Mesendoderm (in vitro differentiated cells): ENCODE data around the gene LUC7L.
A peak's percentile ranks its signal among the peaks of the same experiment; 100 is the strongest.

Experiments used
- DNase-seq: peaks from one replicate; pipeline ENCODE4 v3.0.0; 2013
- H2AK5ac ChIP-seq: 2 replicates; pipeline ENCODE4 v1.6.1; 2013; ENCODE audit warnings: low read length, inconsistent platforms
- H2BK120ac ChIP-seq: 2 replicates; pipeline ENCODE4 v1.6.1; 2013; ENCODE audit warnings: low read depth, mild to moderate bottlenecking, low read length, moderate library complexity, mixed read lengths
- H2BK15ac ChIP-seq: replicated peaks from 2 replicates; pipeline ENCODE4 v1.6.1; 2013; ENCODE audit warnings: low read depth, mild to moderate bottlenecking, moderate library complexity
- H2BK5ac ChIP-seq: 2 replicates; pipeline ENCODE4 v1.6.1; 2013; ENCODE audit warnings: low read length, inconsistent platforms
- H3K18ac ChIP-seq: 2 replicates; pipeline ENCODE4 v1.6.1; 2013; ENCODE audit warnings: mild to moderate bottlenecking, low read length, mixed read lengths
- H3K23ac ChIP-seq: one replicate; pipeline ENCODE4 v1.6.1; 2013; ENCODE audit warnings: low read length
- H3K27ac ChIP-seq: 2 replicates; pipeline ENCODE4 v1.5.1; 2013; ENCODE audit warnings: low read depth, mild to moderate bottlenecking, inconsistent platforms, low read length, moderate library complexity
- H3K27me3 ChIP-seq: 2 replicates; pipeline ENCODE4 v1.6.1; 2013; ENCODE audit warnings: low read length, control low read depth, mild to moderate bottlenecking, inconsistent platforms; ENCODE audit not compliant: insufficient read depth, poor library complexity
- H3K36me3 ChIP-seq: 2 replicates; pipeline ENCODE4 v1.6.1; 2013; ENCODE audit warnings: low read length, inconsistent platforms; ENCODE audit not compliant: control insufficient read depth, insufficient read depth
- H3K4ac ChIP-seq: one replicate; pipeline ENCODE4 v1.6.1; 2013; ENCODE audit warnings: low read depth, mild to moderate bottlenecking, low read length, moderate library complexity
- H3K4me1 ChIP-seq: 2 replicates; pipeline ENCODE4 v1.6.1; 2013; ENCODE audit warnings: low read depth, low read length, inconsistent platforms; ENCODE audit not compliant: control insufficient read depth
- H3K4me2 ChIP-seq: 2 replicates; pipeline ENCODE4 v1.6.1; 2013; ENCODE audit warnings: low read length
- H3K4me3 ChIP-seq: 2 replicates; pipeline ENCODE4 v1.5.1; 2013; ENCODE audit warnings: mild to moderate bottlenecking, low read length
- H3K56ac ChIP-seq: one replicate; pipeline ENCODE4 v1.6.1; 2013; ENCODE audit warnings: low read length
- H3K79me1 ChIP-seq: 2 replicates; pipeline ENCODE4 v1.6.1; 2013; ENCODE audit warnings: low read length, inconsistent platforms
- H3K79me2 ChIP-seq: 2 replicates; pipeline ENCODE4 v1.6.1; 2013; ENCODE audit warnings: mild to moderate bottlenecking, low read length; ENCODE audit not compliant: control insufficient read depth, insufficient read depth
- H3K9ac ChIP-seq: 2 replicates; pipeline ENCODE4 v1.6.1; 2013; ENCODE audit warnings: low read length, inconsistent platforms
- H4K5ac ChIP-seq: one replicate; pipeline ENCODE4 v1.6.1; 2013; ENCODE audit warnings: low read length
- H4K8ac ChIP-seq: one replicate; pipeline ENCODE4 v1.6.1; 2013; ENCODE audit warnings: low read depth, mild to moderate bottlenecking, control low read depth, low read length, moderate library complexity
- WGBS: extraction: QIAGEN DNeasy Blood & Tissue Kit; methylation state at CpG from one replicate; pipeline ENCODE4 v1.1.7; 2013; ENCODE audit warnings: low lambda C conversion rate, missing lambda C conversion rate; ENCODE audit not compliant: insufficient coverage; ENCODE audit errors: extremely low coverage; 5-methylcytosine and 5-hydroxymethylcytosine counted together

LUC7L gene

GRCh38 chr16:253833-254232, 24.6 kb upstream of the LUC7L start:
- H3K27me3 ChIP-seq: no peaks in the 10 kb centered on the region
- H3K9ac ChIP-seq: no peak overlapping the region
- H3K4me3 ChIP-seq: no peak overlapping the region
- no peak overlapping the region for H2BK15ac ChIP-seq
- H3K4ac ChIP-seq: no peak overlapping the region
- no peak overlapping the region for H3K4me2 ChIP-seq
- no peaks in the 10 kb centered on the region for H3K79me2 ChIP-seq
- H3K36me3 ChIP-seq: peaks cover 3% of the 10 kb centered on the region
- no peak overlapping the region for H4K5ac ChIP-seq
- no peak overlapping the region for H2BK120ac ChIP-seq
- no peak for DNase-seq
- H3K56ac ChIP-seq: no peak overlapping the region
- H3K23ac ChIP-seq: no peak overlapping the region
- H3K27ac ChIP-seq: no peak overlapping the region
- no peak overlapping the region for H2BK5ac ChIP-seq
- H3K79me1 ChIP-seq: no peaks in the 10 kb centered on the region
- H4K8ac ChIP-seq: no peak overlapping the region
- no peaks in the 10 kb centered on the region for H3K4me1 ChIP-seq
- WGBS: no CpG with 5 or more reads among the region's 6 CpGs
- no peak overlapping the region for H2AK5ac ChIP-seq
- no peak overlapping the region for H3K18ac ChIP-seq

GRCh38 chr16:252366-253337, 23.4 kb upstream of the LUC7L start:
- Histone ChIP-seq H2BK15ac (no peak overlapping the region), H3K27me3 (no peaks in the 10 kb centered on the region), H2BK120ac (no peak overlapping the region), H3K4me1 (no peaks in the 10 kb centered on the region), H4K5ac (no peak overlapping the region), H3K4ac (no peak overlapping the region), H3K56ac (no peak overlapping the region), H3K27ac (no peak overlapping the region), H2BK5ac (no peak overlapping the region), H3K36me3 (peaks cover 3% of the 10 kb centered on the region), H3K79me2 (no peaks in the 10 kb centered on the region), H2AK5ac (no peak overlapping the region), H3K23ac (peak overlapping the region; percentile 57), H3K18ac (no peak overlapping the region), H3K4me3 (no peak overlapping the region), H4K8ac (no peak overlapping the region), H3K4me2 (no peak overlapping the region), H3K79me1 (no peaks in the 10 kb centered on the region), H3K9ac (no peak overlapping the region)
- WGBS: no CpG with 5 or more reads among the region's 30 CpGs
- DNase-seq: no peak

GRCh38 chr16:249431-249830, 20.2 kb upstream of the LUC7L start:
- H2BK120ac ChIP-seq: no peak overlapping the region
- no peak overlapping the region for H3K4ac ChIP-seq
- H3K4me2 ChIP-seq: no peak overlapping the region
- no peak overlapping the region for H2BK5ac ChIP-seq
- H4K8ac ChIP-seq: no peak overlapping the region
- WGBS: no CpG with 5 or more reads among the region's 12 CpGs
- no peak for DNase-seq
- H2BK15ac ChIP-seq: no peak overlapping the region
- H3K23ac ChIP-seq: no peak overlapping the region
- H3K27me3 ChIP-seq: no peaks in the 10 kb centered on the region
- no peak overlapping the region for H3K9ac ChIP-seq
- H3K79me1 ChIP-seq: no peaks in the 10 kb centered on the region
- no peaks in the 10 kb centered on the region for H3K4me1 ChIP-seq
- H3K36me3 ChIP-seq: no peaks in the 10 kb centered on the region
- no peaks in the 10 kb centered on the region for H3K79me2 ChIP-seq
- H3K4me3 ChIP-seq: no peak overlapping the region
- H4K5ac ChIP-seq: no peak overlapping the region
- no peak overlapping the region for H3K56ac ChIP-seq
- no peak overlapping the region for H2AK5ac ChIP-seq
- no peak overlapping the region for H3K18ac ChIP-seq
- H3K27ac ChIP-seq: no peak overlapping the region

- H3K4me3 ChIP-seq: no peak overlapping the region
- no peak overlapping the region for H4K8ac ChIP-seq
- no peak overlapping the region for H2BK5ac ChIP-seq
- H2BK120ac ChIP-seq: no peak overlapping the region
- H3K36me3 ChIP-seq: no peaks in the 10 kb centered on the region
- no peak overlapping the region for H3K9ac ChIP-seq
- no peak overlapping the region for H3K23ac ChIP-seq
- H3K56ac ChIP-seq: no peak overlapping the region
- H2BK15ac ChIP-seq: no peak overlapping the region
- H3K4ac ChIP-seq: no peak overlapping the region
- no peaks in the 10 kb centered on the region for H3K4me1 ChIP-seq
- H3K27ac ChIP-seq: no peak overlapping the region
- H3K18ac ChIP-seq: no peak overlapping the region
- no CpG with 5 or more reads among the region's 12 CpGs for WGBS
- no peaks in the 10 kb centered on the region for H3K79me2 ChIP-seq
- no peaks in the 10 kb centered on the region for H3K79me1 ChIP-seq
- no peaks in the 10 kb centered on the region for H3K27me3 ChIP-seq
- no peak overlapping the region for H2AK5ac ChIP-seq
- DNase-seq: no peak
- no peak overlapping the region for H4K5ac ChIP-seq
- no peak overlapping the region for H3K4me2 ChIP-seq
These were observed 17.8 kb upstream of the LUC7L start for GRCh38 chr16:247027-247426.

- Histone ChIP-seq H2AK5ac (no peak overlapping the region), H3K27me3 (no peaks in the 10 kb centered on the region)
These were observed 15.9 kb upstream of the LUC7L start for GRCh38 chr16:245105-245504.

More at GRCh38 chr16:245105-245504, 15.9 kb upstream of the LUC7L start:
- no peak overlapping the region for H3K9ac ChIP-seq
- no peak for DNase-seq
- no peak overlapping the region for H3K4me2 ChIP-seq
- no peaks in the 10 kb centered on the region for H3K4me1 ChIP-seq
- H3K79me1 ChIP-seq: no peaks in the 10 kb centered on the region
- no peak overlapping the region for H3K4ac ChIP-seq
- no peaks in the 10 kb centered on the region for H3K36me3 ChIP-seq
- H3K18ac ChIP-seq: no peak overlapping the region
- H2BK120ac ChIP-seq: no peak overlapping the region
- H3K79me2 ChIP-seq: no peaks in the 10 kb centered on the region
- H2BK15ac ChIP-seq: no peak overlapping the region
- WGBS: no CpG with 5 or more reads among the region's 9 CpGs
- H2BK5ac ChIP-seq: no peak overlapping the region
- no peak overlapping the region for H4K8ac ChIP-seq
- no peak overlapping the region for H3K23ac ChIP-seq
- no peak overlapping the region for H3K4me3 ChIP-seq
- H4K5ac ChIP-seq: no peak overlapping the region
- H3K27ac ChIP-seq: no peak overlapping the region
- H3K56ac ChIP-seq: no peak overlapping the region
